GM10248 (cell line): ENCODE measurements around the gene CDH22.

Experiments used
- CTCF ChIA-PET: fragments of 300-600 bp; sonication (Branson Sonifier 250); formaldehyde crosslinking; extraction: SDS; loops from one replicate; lab custom pipeline; 2021; ENCODE audit warnings: antibody characterized with exemption; lab: Yijun Ruan, JAX
- POLR2A ChIA-PET: fragments of 350-650 bp; sonication (Branson Sonifier 250); formaldehyde crosslinking; extraction: SDS; loops from one replicate; lab custom pipeline; 2020; ENCODE audit warnings: antibody characterized with exemption; lab: Yijun Ruan, JAX
- DNase-seq: peaks from one replicate; pipeline ENCODE4 v3.0.0; 2012; ENCODE audit errors: extremely low spot score
- CTCF ChIP-seq: IDR thresholded peaks from 2 replicates; pipeline ENCODE4 v1.5.1; 2012; ENCODE audit warnings: mild to moderate bottlenecking, low read depth; ENCODE audit errors: extremely low read depth, missing control alignments, control extremely low read depth

CDH22 gene

GRCh38 chr20:46215913-46216707, 92.2 kb downstream of the CDH22 start:
- CTCF ChIA-PET, result interaction anchor here (0.6 to 2.0 kb wide), 2 partner anchors 15 to 158 kb away, joined by 3 to 6 read pairs; no protein-coding TSS in a partner anchor
- no peak for DNase-seq
- POLR2A ChIA-PET, result no interaction called here
- no peak for TF ChIP-seq CTCF

- CTCF ChIA-PET, result interaction anchor here (2.0 kb wide), 1 partner anchor 16 kb away, joined by 6 read pairs; no protein-coding TSS in a partner anchor
- DNase-seq, result no peak
- POLR2A ChIA-PET, result no interaction called here
Measured at GRCh38 chr20:46214824-46215488, 93.3 kb downstream of the CDH22 start.

GRCh38 chr20:46213946-46214823, 94.1 kb downstream of the CDH22 start:
- DNase-seq, result no peak
- ChIA-PET CTCF (interaction anchor here (1.2 to 2.0 kb wide), 3 partner anchors 11 to 82 kb away, joined by 3 to 6 read pairs (median 4); no protein-coding TSS in a partner anchor), POLR2A (no interaction called here)
- no peak for TF ChIP-seq CTCF

More at GRCh38 chr20:46214824-46215488, 93.3 kb downstream of the CDH22 start:
- no peak for TF ChIP-seq CTCF

- DNase-seq, result no peak
- no peak for TF ChIP-seq CTCF
- POLR2A ChIA-PET, result no interaction called here
- CTCF ChIA-PET, result interaction anchor here (1.5 to 1.7 kb wide), 2 partner anchors 8 to 10 kb away, joined by 4 to 5 read pairs; no protein-coding TSS in a partner anchor
Measured at GRCh38 chr20:46212876-46213275, 95.4 kb downstream of the CDH22 start.

GRCh38 chr20:46212252-46212651, 96.0 kb downstream of the CDH22 start:
- CTCF ChIA-PET, result interaction anchor here (1.5 kb wide), 1 partner anchor 9 kb away, joined by 5 read pairs; no protein-coding TSS in a partner anchor
- POLR2A ChIA-PET, result no interaction called here
- TF ChIP-seq CTCF, result no peak
- no peak for DNase-seq
